A549 (cell line): Measurements from ENCODE around the gene KDM6A. TPM values are rescaled to one million over a fixed set of nuclear protein-coding genes. Genes with fewer than 3 reads are reported as not detected.
"Not testable (repeated sequence)": the region's sequence is repeated elsewhere in the genome, so short reads cannot be mapped to it uniquely, and the experiment has no call there.

Source experiments
- ATAC-seq, 2 experiments: fragments of 200-7000 bp in 1 of 2; fragments of >200 bp in 1 of 2; cut with Nextera tagmentation in 1 of 2; cut with Tn5 transposase in 1 of 2; 3 replicates each; pipeline versions ENCODE4 v1.8.0 to v1.9.1; 2018 to 2020; ENCODE audit warnings: mild to moderate bottlenecking in 1 of 2, moderate library complexity in 1 of 2
- CTCF ChIA-PET: fragments of 300-600 bp; sonication (Branson Sonifier 250); formaldehyde crosslinking; extraction: SDS; loops from one replicate; lab custom pipeline; 2021; ENCODE audit warnings: antibody characterized with exemption, inconsistent platforms; lab: Yijun Ruan, JAX
- POLR2A ChIA-PET: fragments of 350-600 bp; formaldehyde crosslinking; extraction: SDS; loops from one replicate; lab custom pipeline; 2021; ENCODE audit warnings: antibody characterized with exemption, inconsistent platforms; lab: Yijun Ruan, JAX
- DNase-seq, 2 experiments: peaks; one replicate each; pipeline versions ENCODE4 v3.0.0 to v3.0.0-alpha.2; 2011 to 2016; ENCODE audit warnings: low read depth in 1 of 2, low spot score in 1 of 2
- FAIRE-seq: peaks from 2 replicates; lab custom pipeline; 2011; peaks lifted over from hg19 to GRCh38; lab: Jason Lieb, UNC
- H3K27ac ChIP-seq, 2 experiments: fragments of >200 bp; sonication (Bioruptor Twin); formaldehyde crosslinking; 3 replicates each; pipeline ENCODE4 v1.5.1; 2016 to 2017
- H3K4me1 ChIP-seq: fragments of >200 bp; sonication (Bioruptor Twin); formaldehyde crosslinking; 3 replicates; pipeline ENCODE4 v1.6.1; 2016
- H3K4me2 ChIP-seq: fragments of >200 bp; sonication (Bioruptor Twin); formaldehyde crosslinking; 3 replicates; pipeline ENCODE4 v1.6.1; 2016
- H3K4me3 ChIP-seq: fragments of >200 bp; sonication (Bioruptor Twin); formaldehyde crosslinking; 3 replicates; pipeline ENCODE4 v1.5.1; 2016
- H3K9me3 ChIP-seq: fragments of >200 bp; sonication (Bioruptor Twin); formaldehyde crosslinking; 3 replicates; pipeline ENCODE4 v1.6.1; 2016
- ATOH8 ChIP-seq: fragments of 250-450 bp; sonication (Bioruptor Pico); IDR thresholded peaks from 2 replicates; pipeline ENCODE4 v1.5.0; 2020; ENCODE audit warnings: low read depth, mild to moderate bottlenecking, moderate library complexity
- CBX8 ChIP-seq: fragments of 200-600 bp; sonication (generic); IDR thresholded peaks from 2 replicates; pipeline ENCODE4 v1.6.1; 2016
- CHD2 ChIP-seq: fragments of 150-350 bp; IDR thresholded peaks from 2 replicates; pipeline ENCODE4 v1.6.1; 2014; ENCODE audit warnings: low read length; ENCODE audit not compliant: partially characterized antibody
- ESRRA ChIP-seq: fragments of 150-350 bp; IDR thresholded peaks from 2 replicates; pipeline ENCODE4 v1.6.1; 2014; ENCODE audit warnings: mild to moderate bottlenecking, low read length, borderline replicate concordance
- FOSL2 ChIP-seq, 2 experiments: fragments of 450-650 bp in 1 of 2; fragments of >200 bp in 1 of 2; sonication (Bioruptor Twin) in 1 of 2; formaldehyde crosslinking; IDR thresholded peaks; 2 replicates each; pipeline versions ENCODE4 v1.5.0 to v1.6.1; 2016 to 2020; ENCODE audit warnings: mild to moderate bottlenecking in 1 of 2, moderate library complexity in 1 of 2
- HDAC2 ChIP-seq: fragments of 200-600 bp; sonication (generic); IDR thresholded peaks from 2 replicates; pipeline ENCODE4 v1.6.1; 2016
- JUNB ChIP-seq: fragments of >200 bp; sonication (Bioruptor Twin); formaldehyde crosslinking; IDR thresholded peaks from 2 replicates; pipeline ENCODE4 v1.6.1; 2016
- NFE2L2 ChIP-seq: fragments of 150-350 bp; conservative IDR thresholded peaks from 2 replicates; pipeline ENCODE4 v1.6.1; 2014; ENCODE audit warnings: low read length
- PHF8 ChIP-seq: fragments of 200-600 bp; sonication (generic); IDR thresholded peaks from 2 replicates; pipeline ENCODE4 v1.6.1; 2016; ENCODE audit warnings: low read depth, mild to moderate bottlenecking, antibody characterized with exemption, moderate library complexity, borderline replicate concordance
- TFCP2L1 ChIP-seq: fragments of 250-450 bp; sonication (Bioruptor Pico); IDR thresholded peaks from 2 replicates; pipeline ENCODE4 v1.5.0; 2021; ENCODE audit warnings: mild to moderate bottlenecking
- ZNF302 ChIP-seq: fragments of 250-450 bp; sonication (Bioruptor Pico); IDR thresholded peaks from 2 replicates; pipeline ENCODE4 v1.9.0; 2021; ENCODE audit warnings: inconsistent platforms, mild to moderate bottlenecking, moderate library complexity
- ZSCAN20 ChIP-seq: fragments of 250-450 bp; sonication (Bioruptor Pico); IDR thresholded peaks from 2 replicates; pipeline ENCODE4 v1.8.0; 2022; ENCODE audit warnings: mild to moderate bottlenecking, moderate library complexity
- WGBS: methylation state at CpG from one replicate; pipeline ENCODE4 v1.1.6; 2017; ENCODE audit errors: missing lambda C conversion rate; 5-methylcytosine and 5-hydroxymethylcytosine counted together
- polyA plus RNA-seq, 4 experiments: library from polyadenylated mRNA; depleted of rRNA in 3 of 4; stranded (reverse); fragments of >200 nt; fragmentation: RNase III in 1 of 4; extraction: RNeasy Plus Mini Kit Qiagen cat#74134 plus additional on column Dnase treatment in 1 of 4; gene quantifications; 2 replicates in 3 of 4; 3 replicates in 1 of 4; pipeline ENCODE4 v1.2.3, GENCODE V29; 2011 to 2017

Gene KDM6A
- polyA plus RNA-seq, 2 of the 4 experiments (the other 2 are of a cell fraction), result 9.3 to 18.4 TPM

GRCh38 chrX:44997282-44997812 is 124.4 kb downstream of the KDM6A start:
- FAIRE-seq, result no peak
- CTCF ChIA-PET, result no interaction called here

DNA sequence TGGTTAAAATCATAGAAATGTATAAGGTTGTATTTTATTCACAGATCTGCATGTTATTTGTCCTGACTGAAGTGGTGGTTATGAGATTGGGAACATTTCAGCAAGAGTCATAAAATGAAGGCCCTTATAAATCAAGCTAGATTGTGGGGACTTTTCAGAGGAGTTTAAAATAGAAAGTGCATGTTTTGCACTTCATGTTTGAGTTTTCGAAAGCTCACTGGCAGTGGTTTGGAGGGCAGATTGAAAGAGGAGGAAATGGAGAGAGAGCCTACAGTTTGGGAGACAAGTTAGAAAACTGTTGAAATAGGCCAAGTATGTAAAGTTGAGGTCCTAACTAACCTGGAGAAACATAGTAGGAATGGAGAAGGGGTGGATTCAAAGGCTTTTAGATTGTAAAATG is 124.9 kb downstream of the KDM6A start:
- no peak overlapping the region for H3K27ac ChIP-seq
- no peaks in the 10 kb centered on the region for H3K9me3 ChIP-seq
- CTCF ChIA-PET, result no interaction called here
- peaks cover 12% of the 10 kb centered on the region; the same call in 2 of the 3 replicates for H3K4me1 ChIP-seq
- ATAC-seq, result no peak
- TF ChIP-seq CBX8 (no peak), CHD2 (no peak)
- TF ChIP-seq, all 56 proteins: peak for 0
- POLR2A ChIA-PET, result no interaction called here
- FAIRE-seq (no peak), DNase-seq (no peak)
- no peak overlapping the region for H3K4me2 ChIP-seq
- 96% methylated on average over 1 of the region's 1 CpG for WGBS
- no peak overlapping the region for H3K4me3 ChIP-seq

More at GRCh38 chrX:44997282-44997812, 124.4 kb downstream of the KDM6A start:
- H3K4me1 ChIP-seq, result peaks cover 8% of the 10 kb centered on the region; the same call in 2 of the 3 replicates
- TF ChIP-seq PHF8 (no peak), ESRRA (no peak), ZNF302 (CRISPR knock-in tag) (no peak), ZSCAN20 (CRISPR knock-in tag) (no peak), HDAC2 (no peak), CHD2 (no peak), FOSL2 (IDR thresholded peaks at IDR 0.05) (no peak), FOSL2 (CRISPR knock-in tag; IDR thresholded peaks at IDR 0.05) (no peak), TFCP2L1 (CRISPR knock-in tag) (no peak), NFE2L2 (no peak)
- TF ChIP-seq, all 56 proteins: peak for 0
- ATAC-seq, result no peak
- Histone ChIP-seq H3K9me3 (no peaks in the 10 kb centered on the region), H3K4me2 (no peak overlapping the region), H3K4me3 (no peak overlapping the region), H3K27ac (no peak overlapping the region)
- 89% methylated on average over 10 of the region's 10 CpGs for WGBS
- POLR2A ChIA-PET, result no interaction called here
- DNase-seq, result no peak

GRCh38 chrX:44999237-44999636 is 126.2 kb downstream of the KDM6A start:
- TF ChIP-seq FOSL2 (IDR thresholded peaks at IDR 0.05), result not testable (repeated sequence)
- TF ChIP-seq FOSL2 (CRISPR knock-in tag; IDR thresholded peaks at IDR 0.05), result 0 out of 2 replicates have a peak, but pooled peaks have one; percentile 7
- TF ChIP-seq, all 56 proteins: peak for 1; not testable (repeated sequence) for 55
- CTCF ChIA-PET, ATAC-seq, H3K4me2 ChIP-seq, H3K9me3 ChIP-seq, FAIRE-seq, POLR2A ChIA-PET, H3K4me3 ChIP-seq, H3K27ac ChIP-seq: not testable (repeated sequence)
- peaks cover 12% of the 10 kb centered on the region; the same call in 2 of the 3 replicates for H3K4me1 ChIP-seq
- DNase-seq, result peak in 1 of 2 experiments; percentile 20
- WGBS, result 87% methylated on average over 8 of the region's 8 CpGs

DNA sequence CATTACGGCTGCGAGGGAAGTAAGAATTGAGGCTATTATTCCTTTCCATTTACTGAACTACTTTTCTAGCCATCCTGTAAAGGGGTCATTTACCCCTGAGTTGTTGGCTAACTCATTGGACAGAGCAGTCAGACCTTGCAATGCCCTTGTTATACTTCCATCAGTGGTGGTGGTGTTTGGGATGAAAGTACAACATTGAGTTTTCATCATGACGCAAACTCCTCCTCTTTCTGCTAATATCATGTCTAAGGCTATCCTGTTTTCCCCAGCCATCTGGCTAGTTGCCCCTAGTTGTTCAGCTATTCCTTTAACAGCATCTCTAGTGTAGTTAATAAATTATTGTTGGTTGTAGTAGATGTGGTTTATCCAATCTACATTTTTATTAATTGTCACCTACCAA is 126.9 kb downstream of the KDM6A start:
- ATAC-seq, H3K4me2 ChIP-seq, H3K9me3 ChIP-seq, H3K27ac ChIP-seq, DNase-seq, H3K4me3 ChIP-seq, POLR2A ChIA-PET: not testable (repeated sequence)
- WGBS, result 95% methylated on average over 3 of the region's 3 CpGs
- H3K4me1 ChIP-seq, result peaks cover 12% of the 10 kb centered on the region; the same call in 2 of the 3 replicates
- FAIRE-seq, result peak; percentile 18
- CTCF ChIA-PET, result interaction anchor here (1.4 kb wide), 1 partner anchor 24 kb away, joined by 3 read pairs; no protein-coding TSS in a partner anchor

- Histone ChIP-seq H3K4me2 (no peak overlapping the region), H3K4me3 (no peak overlapping the region), H3K9me3 (no peaks in the 10 kb centered on the region), H3K4me1 (peaks cover 15% of the 10 kb centered on the region), H3K27ac (no peak overlapping the region)
- WGBS, result 87% methylated on average over 4 of the region's 4 CpGs
- no peak for FAIRE-seq
- no peak for TF ChIP-seq ATOH8
- no peak for TF ChIP-seq JUNB
- ChIA-PET POLR2A (no interaction called here), CTCF (interaction anchor here (1.4 kb wide), 1 partner anchor 26 kb away, joined by 3 read pairs; no protein-coding TSS in a partner anchor)
- DNase-seq, result no peak
- no peak for ATAC-seq
Observed at GRCh38 chrX:45001048-45001447, 128.1 kb downstream of the KDM6A start.
